Mammary epithelial cell (primary cell): ENCODE data around the gene PIP5KL1.

Source experiments
- CTCF ChIP-seq, 2 donors: IDR thresholded peaks in 1 of 2; conservative IDR thresholded peaks in 1 of 2; 2 replicates each; pipeline ENCODE4 v1.5.1; 2011 to 2012; ENCODE audit warnings: inconsistent platforms in 2 of 2, low read length in 2 of 2, mild to moderate bottlenecking in 2 of 2, control low read depth in 1 of 2, low read depth in 1 of 2; ENCODE audit not compliant: insufficient read depth in 1 of 2; ENCODE audit errors: extremely low read depth in 1 of 2
- EZH2 ChIP-seq: IDR thresholded peaks from 2 replicates; pipeline ENCODE4 v1.6.1; 2012; ENCODE audit warnings: low read length, inconsistent platforms, borderline replicate concordance

- no peak for TF ChIP-seq CTCF (conservative IDR thresholded peaks at IDR 0.05 in 1 of 2, IDR thresholded peaks at IDR 0.05 in 1 of 2; ENCODE audit: extremely low read depth in 1 of 2, insufficient read depth in 1 of 2, low read depth in 1 of 2, low read length in 2 of 2)
- no peak for TF ChIP-seq EZH2
These were observed 975 bp downstream of the PIP5KL1 start for GRCh38 chr9:127929625-127929979.
